HepG2 (cell line): ENCODE data around the gene PEA15. TPM values are rescaled to one million over a fixed set of nuclear protein-coding genes. Genes with fewer than 3 reads are reported as not detected.

Source experiments
- ATAC-seq: fragments of 200-7000 bp; cut with Tn5 transposase; 3 replicates; pipeline ENCODE4 v1.9.1; 2020; ENCODE audit warnings: mild to moderate bottlenecking, moderate library complexity
- BruUV-seq: library from RNA; stranded (reverse); fragments of 400-500 nt; replicated peaks from 2 replicates; lab custom pipeline; 2021; lab: Mats Ljungman, UMichigan
- CTCF ChIA-PET: fragments of 300-600 bp; formaldehyde crosslinking; extraction: SDS; loops from one replicate; lab custom pipeline; 2021; ENCODE audit warnings: low total read pairs, inconsistent platforms, low intra/inter-chr PET ratio; lab: Yijun Ruan, JAX
- POLR2A ChIA-PET: fragments of 350-600 bp; sonication (Branson Sonifier 250); formaldehyde crosslinking; loops from one replicate; lab custom pipeline; 2020; ENCODE audit warnings: antibody characterized with exemption, inconsistent platforms; lab: Yijun Ruan, JAX
- DNase-seq: peaks from one replicate; pipeline ENCODE4 v3.0.0-alpha.2; 2015; ENCODE audit warnings: low spot score
- FAIRE-seq: peaks from 3 replicates; lab custom pipeline; 2011; peaks lifted over from hg19 to GRCh38; lab: Jason Lieb, UNC
- H2AFZ ChIP-seq: one replicate; pipeline ENCODE4 v1.6.1; 2011; ENCODE audit warnings: low read length, inconsistent platforms
- H3K27ac ChIP-seq: fragments of 300-600 bp; 3 replicates; pipeline ENCODE4 v1.8.0; 2011; ENCODE audit warnings: mixed run types, mild to moderate bottlenecking, mixed read lengths, low read length, inconsistent platforms; ENCODE audit not compliant: insufficient read depth; ENCODE audit errors: extremely low read length
- H3K27me3 ChIP-seq, 2 experiments: fragments of 200-600 bp in 1 of 2; 2 replicates in 1 of 2; 3 replicates in 1 of 2; pipeline versions ENCODE4 v1.6.0 to v1.8.0; 2011; ENCODE audit warnings: low read length in 2 of 2, mild to moderate bottlenecking in 2 of 2, moderate library complexity in 2 of 2, inconsistent platforms in 1 of 2; ENCODE audit not compliant: insufficient read depth in 2 of 2, control insufficient read depth in 1 of 2
- H3K36me3 ChIP-seq, 2 experiments: fragments of 200-600 bp in 1 of 2; replicated peaks in 1 of 2; 2 replicates in 1 of 2; 3 replicates in 1 of 2; pipeline versions ENCODE4 v1.5.1 to v1.8.0; 2011; ENCODE audit warnings: low read length in 2 of 2, inconsistent platforms in 1 of 2; ENCODE audit not compliant: insufficient read depth in 2 of 2, control insufficient read depth in 1 of 2
- H3K4me1 ChIP-seq: 2 replicates; pipeline ENCODE4 v1.5.1; 2012; ENCODE audit warnings: low read length, inconsistent platforms; ENCODE audit not compliant: insufficient read depth
- H3K4me2 ChIP-seq: 2 replicates; pipeline ENCODE4 v1.6.0; 2011; ENCODE audit warnings: low read depth, low read length, inconsistent platforms
- H3K4me3 ChIP-seq, 3 experiments: fragments of 200-600 bp in 1 of 3; sonication (generic), shearing (Covaris generic) in 1 of 3; replicated peaks in 1 of 3; 2 replicates each; pipeline ENCODE4 v1.5.1; 2011 to 2016; ENCODE audit warnings: low read length in 3 of 3, inconsistent platforms in 2 of 3, low read depth in 2 of 3, mild to moderate bottlenecking in 2 of 3, control low read depth in 1 of 3, mixed read lengths in 1 of 3; ENCODE audit not compliant: insufficient read depth in 1 of 3
- H3K79me2 ChIP-seq: one replicate; pipeline ENCODE4 v1.6.1; 2011; ENCODE audit warnings: low read length, inconsistent platforms; ENCODE audit not compliant: insufficient read depth
- H3K9ac ChIP-seq: 2 replicates; pipeline ENCODE4 v1.6.0; 2011; ENCODE audit warnings: mild to moderate bottlenecking, low read depth, low read length, inconsistent platforms; ENCODE audit not compliant: insufficient read depth
- H3K9me3 ChIP-seq: 2 replicates; pipeline ENCODE4 v1.5.1; 2012; ENCODE audit warnings: mild to moderate bottlenecking, low read length
- H4K20me1 ChIP-seq: 2 replicates; pipeline ENCODE4 v1.6.0; 2011; ENCODE audit warnings: inconsistent platforms, mild to moderate bottlenecking, low read length, moderate library complexity; ENCODE audit not compliant: insufficient read depth
- CCAR2 ChIP-seq: fragments of 200-400 bp; formaldehyde crosslinking; optimal IDR thresholded peaks from 2 replicates; pipeline ENCODE3; 2018; ENCODE audit warnings: low read depth, mild to moderate bottlenecking, low read length, moderate library complexity
- PCBP1 ChIP-seq: fragments of 200-400 bp; formaldehyde crosslinking; IDR thresholded peaks from 2 replicates; pipeline ENCODE4 v1.6.1; 2017; ENCODE audit warnings: mild to moderate bottlenecking, low read depth, low read length, borderline replicate concordance
- RFX1 ChIP-seq: fragments of 450-650 bp; IDR thresholded peaks from 2 replicates; pipeline ENCODE4 v1.6.1; 2017
- ZFP37 ChIP-seq: sonication (generic); formaldehyde crosslinking; IDR thresholded peaks from 2 replicates; pipeline ENCODE4 v1.4.0; 2020; ENCODE audit warnings: missing genetic modification reagents, borderline replicate concordance
- ZHX2 ChIP-seq, 2 experiments: sonication (generic) in 1 of 2; formaldehyde crosslinking in 1 of 2; IDR thresholded peaks; 2 replicates each; pipeline versions ENCODE4 v1.6.1 to v1.9.0; 2014 to 2022; ENCODE audit warnings: antibody characterized with exemption in 1 of 2, borderline replicate concordance in 1 of 2, inconsistent platforms in 1 of 2, low read depth in 1 of 2, missing genetic modification reagents in 1 of 2
- WGBS: methylation state at CpG from one replicate; pipeline ENCODE4 v1.1.6; 2017; ENCODE audit warnings: low lambda C conversion rate; 5-methylcytosine and 5-hydroxymethylcytosine counted together
- in situ Hi-C: cut with HindIII; loops from 2 replicates; pipeline ENCODE4 v1.10.0; 2017; ENCODE audit warnings: low pct_unique_long_range_greater_than_20kb; ENCODE audit not compliant: extremely low pct_ligation_motif_present
- intact Hi-C: fragments of 100-400 bp; cut with micrococcal nuclease; formaldehyde crosslinking; loops from one replicate; pipeline ENCODE4 v1.10.0; 2022; ENCODE audit not compliant: unreplicated experiment
- polyA plus RNA-seq, 8 experiments: library from polyadenylated mRNA; depleted of rRNA in 3 of 8; stranded (reverse) in 7 of 8; unstranded in 1 of 8; fragments of >200 nt; fragmentation: Illumina TruSeq in 4 of 8; extraction: Trizol in 4 of 8; gene quantifications; 2 replicates each; pipeline versions ENCODE4 v1.2.1 to v1.2.3, GENCODE V29; 2011 to 2016; ENCODE audit warnings: low read depth in 4 of 8, missing spikeins in 1 of 8, mixed read lengths in 1 of 8; ENCODE audit not compliant: insufficient read depth in 1 of 8
- total RNA-seq, 5 experiments: library from RNA; depleted of rRNA; stranded (reverse); fragments of >200 nt; fragmentation: Illumina TruSeq; extraction: Trizol; gene quantifications; 2 replicates each; pipeline ENCODE4 v1.2.3, GENCODE V29; 2016; ENCODE audit warnings: low read depth in 1 of 5

Gene PEA15
- total and polyA plus RNA-seq, 2 of the 13 experiments (the other 11 are each of a cell fraction or from before 2014, with no cell fraction given): 12.1 to 35.2 TPM

DNA sequence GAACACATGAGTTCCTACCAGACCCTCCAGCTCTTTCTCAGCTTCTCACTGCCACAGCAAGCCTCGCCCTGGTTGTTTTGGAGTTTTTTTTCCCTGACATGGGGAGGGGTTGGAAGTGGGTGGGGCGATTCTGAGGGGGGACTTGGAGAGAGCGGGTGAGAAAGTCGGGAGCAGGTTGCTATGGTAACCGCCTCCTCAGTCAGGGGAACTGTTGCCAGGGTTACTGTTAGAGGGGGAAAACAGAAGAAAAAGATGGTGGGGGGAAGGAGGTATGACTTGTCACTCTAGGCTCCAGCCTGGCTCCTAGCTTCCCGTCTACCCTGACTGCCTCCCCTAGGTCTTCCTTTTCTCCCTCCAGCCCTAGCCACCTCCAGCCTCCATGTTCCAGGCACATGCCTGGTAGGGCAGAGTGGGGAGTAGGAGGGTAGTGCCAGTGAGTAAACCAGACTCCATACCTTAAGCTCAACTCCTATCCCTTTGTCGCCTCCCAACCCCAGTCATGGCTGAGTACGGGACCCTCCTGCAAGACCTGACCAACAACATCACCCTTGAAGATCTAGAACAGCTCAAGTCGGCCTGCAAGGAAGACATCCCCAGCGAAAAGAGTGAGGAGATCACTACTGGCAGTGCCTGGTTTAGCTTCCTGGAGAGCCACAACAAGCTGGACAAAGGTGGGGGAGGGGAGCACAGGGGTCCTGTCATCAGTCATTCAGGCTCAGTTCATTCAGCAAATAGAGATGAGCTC lies 6.0 kb downstream of the PEA15 start:
- Histone ChIP-seq H3K27me3 (no peaks in the 10 kb centered on the region), H3K4me2 (no peak overlapping the region), H3K9me3 (no peaks in the 10 kb centered on the region), H3K27ac (no peak overlapping the region), H3K79me2 (no peaks in the 10 kb centered on the region), H4K20me1 (no peaks in the 10 kb centered on the region)
- intact Hi-C loops: no loop called here
- ATAC-seq: no peak
- 98% methylated on average over 9 of the region's 10 CpGs for WGBS
- TF ChIP-seq ZFP37 (CRISPR knock-in tag) (no peak), PCBP1 (no peak), CCAR2 (no peak), ZHX2 (IDR thresholded peaks at IDR 0.05; ENCODE audit: low read depth) (no peak), ZHX2 (CRISPR knock-in tag; IDR thresholded peaks at IDR 0.05; ENCODE audit: borderline replicate concordance) (no peak), RFX1 (peak; percentile 48; the same call in 1 of the 2 replicates)
- TF ChIP-seq, all 625 proteins: peak for 1
- peaks cover 20 to 49% of the 10 kb centered on the region in 2 experiments for H3K36me3 ChIP-seq
- H2AFZ ChIP-seq: no peak overlapping the region
- DNase-seq (no peak), FAIRE-seq (no peak)
- no TSS peak for BruUV-seq
- H3K9ac ChIP-seq: no peak overlapping the region
- in situ Hi-C loops: loop anchor here (10.0 kb wide), 1 partner anchor 106 kb away; no protein-coding TSS in a partner anchor
- H3K4me1 ChIP-seq: peaks cover 17% of the 10 kb centered on the region
- CTCF ChIA-PET: no interaction called here
- POLR2A ChIA-PET: no interaction called here
- H3K4me3 ChIP-seq: no peak overlapping the region
